ENCODE results near the gene MEGF11.
"Not testable (repeated sequence)": the region's sequence is repeated elsewhere in the genome, so short reads cannot be mapped to it uniquely, and the experiment has no call there.

The MEGF11 gene

DNA sequence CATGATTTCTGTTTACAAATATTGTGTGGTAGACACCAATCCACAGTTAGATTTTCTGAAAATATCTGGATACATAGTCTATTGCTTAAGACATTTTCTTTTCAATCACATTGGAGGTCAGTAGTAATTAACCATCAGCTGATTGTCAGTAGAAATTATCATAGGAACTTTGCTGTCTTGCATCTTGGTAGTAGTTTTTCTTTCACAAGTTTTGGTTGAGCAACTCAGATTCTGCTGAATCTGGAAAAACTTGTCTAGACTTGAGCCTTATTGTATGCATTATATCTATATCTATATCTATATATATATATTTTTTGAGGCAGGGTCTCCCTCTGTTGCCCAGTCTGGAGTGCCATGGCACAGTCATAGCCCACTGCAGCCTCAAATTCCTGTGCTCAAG is 380.3 kb downstream of the MEGF11 start (continued):
- TF ChIP-seq ZNF280C (tag by site-specific recombination; IDR thresholded peaks at IDR 0.05), result no peak
- no peak for TF ChIP-seq ZNF184 (tag by site-specific recombination; IDR thresholded peaks at IDR 0.05)
- no peak for TF ChIP-seq KLF7 (tag by site-specific recombination; IDR thresholded peaks at IDR 0.05; ENCODE audit: borderline replicate concordance)
- TF ChIP-seq ZFHX2 (tag by site-specific recombination; conservative IDR thresholded peaks at IDR 0.05), result no peak
- TF ChIP-seq ZNF311 (tag by site-specific recombination; IDR thresholded peaks at IDR 0.05; ENCODE audit: borderline replicate concordance), result no peak

DNA sequence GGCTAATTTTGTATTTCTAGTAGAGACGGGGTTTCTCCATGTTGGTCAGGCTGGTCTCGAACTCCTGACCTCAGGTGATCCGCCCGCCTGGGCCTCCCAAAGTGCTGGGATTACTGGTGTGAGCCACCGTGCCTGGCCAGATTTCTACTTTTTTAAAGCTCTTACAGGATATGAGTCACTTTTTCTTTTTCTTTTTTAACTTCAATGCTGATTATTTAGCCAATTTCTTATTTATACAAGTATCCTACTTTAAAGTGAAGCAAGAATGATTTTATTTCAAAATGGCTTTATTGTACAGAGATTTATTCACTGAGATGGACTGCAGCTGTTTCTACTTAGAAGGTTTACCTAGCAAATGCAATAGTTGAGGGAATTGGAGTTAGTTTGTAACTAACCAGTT is 381.0 kb downstream of the MEGF11 start:
- CTCF ChIA-PET, result interaction anchor here (0.7 to 1.1 kb wide), 2 partner anchors 10 to 48 kb away, joined by 4 to 6 read pairs; no protein-coding TSS in a partner anchor

GRCh38 chr15:65871886-65872285 is 381.7 kb downstream of the MEGF11 start:
- CTCF ChIA-PET, result interaction anchor here (1.8 kb wide), 1 partner anchor 234 kb away, joined by 3 read pairs; no protein-coding TSS in a partner anchor
- H3K4me3 ChIP-seq (ENCODE audit: low read depth, low read length); H3K27ac ChIP-seq (ENCODE audit: extremely low read depth, low read depth, low read length); H3K4me1 ChIP-seq (ENCODE audit: control insufficient read depth, insufficient read depth, low read length); H3K9me3 ChIP-seq (ENCODE audit: control insufficient read depth, insufficient read depth, low read depth, low read length); POLR2A ChIA-PET: not testable (repeated sequence)
- TF ChIP-seq ZNF394 (tag by site-specific recombination; IDR thresholded peaks at IDR 0.05; ENCODE audit: borderline replicate concordance) (peak; percentile 78; the same call in 1 of the 2 replicates), ZNF362 (tag by site-specific recombination; IDR thresholded peaks at IDR 0.05) (peak; percentile 11; the same call in 1 of the 2 replicates)
- peaks cover 11 to 23% of the 10 kb centered on the region in 2 experiments; a peak in 2 of 3 replicates for H3K36me3 ChIP-seq (ENCODE audit: control insufficient read depth in 2 of 2, insufficient read depth in 1 of 2, low read length in 2 of 2)

More for the DNA sequence above, 381.0 kb downstream of the MEGF11 start:
- H3K4me3 ChIP-seq (ENCODE audit: low read depth, low read length); H3K4me1 ChIP-seq (ENCODE audit: control insufficient read depth, insufficient read depth, low read length); H3K27ac ChIP-seq (ENCODE audit: extremely low read depth, low read depth, low read length); H3K9me3 ChIP-seq (ENCODE audit: control insufficient read depth, insufficient read depth, low read depth, low read length); POLR2A ChIA-PET: not testable (repeated sequence)
- peaks cover 18 to 25% of the 10 kb centered on the region in 2 experiments for H3K36me3 ChIP-seq (ENCODE audit: control insufficient read depth in 2 of 2, insufficient read depth in 1 of 2, low read length in 2 of 2)

DNA sequence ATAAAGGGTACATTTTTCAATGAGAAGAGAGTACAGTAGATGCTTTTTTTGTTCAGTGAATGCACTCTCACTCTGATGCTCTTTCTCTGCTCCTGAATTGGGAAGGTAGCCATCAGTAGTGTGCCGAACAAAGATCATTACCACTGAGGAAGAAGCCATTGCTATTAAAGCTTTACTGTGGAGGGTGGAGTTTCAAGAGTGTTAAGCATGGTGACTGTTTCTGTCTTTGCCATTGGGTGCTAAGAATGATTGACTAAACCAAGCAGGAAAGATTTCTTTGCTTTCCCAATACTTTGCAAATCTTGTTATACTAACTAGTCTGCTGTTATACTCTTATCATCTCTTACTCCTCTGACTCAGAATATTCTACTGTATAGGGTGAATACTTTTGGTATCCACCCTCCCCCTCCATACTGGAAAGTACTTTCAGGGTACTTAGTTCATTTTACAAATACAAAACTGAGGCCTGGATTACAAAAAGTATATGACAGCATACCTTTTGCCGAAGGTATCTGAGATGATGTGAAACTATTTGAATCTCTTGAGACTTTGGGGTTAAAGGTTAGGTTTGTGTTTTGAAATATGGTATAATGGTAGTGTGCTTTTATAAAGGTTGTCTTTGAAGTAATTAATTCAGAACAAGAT is 382.5 kb downstream of the MEGF11 start:
- H3K36me3 ChIP-seq (ENCODE audit: control insufficient read depth in 2 of 2, insufficient read depth in 1 of 2, low read length in 2 of 2), result peaks cover 4 to 14% of the 10 kb centered on the region in 2 experiments; a peak in 2 of 3 replicates
- ChIA-PET CTCF (interaction anchor here (1.1 to 1.8 kb wide), 2 partner anchors 233 to 563 kb away, joined by 3 read pairs; no protein-coding TSS in a partner anchor), POLR2A (interaction anchor here (0.8 to 2.6 kb wide), 5 partner anchors 14 to 260 kb away, joined by 3 to 17 read pairs (median 10); partner anchors contain the start of genes DENND4A and INTS14)
- H3K27ac ChIP-seq (ENCODE audit: extremely low read depth, low read depth, low read length), result peak overlapping the region; percentile 94
- no peaks in the 10 kb centered on the region for H3K9me3 ChIP-seq (ENCODE audit: control insufficient read depth, insufficient read depth, low read depth, low read length)
- peak overlapping the region; percentile 94 for H3K4me3 ChIP-seq (ENCODE audit: low read depth, low read length)
- H3K4me1 ChIP-seq (ENCODE audit: control insufficient read depth, insufficient read depth, low read length), result 0 out of 2 replicates have a peak, but pooled peaks cover 4% of the 10 kb centered on the region
- TF ChIP-seq FEZF1 (tag by site-specific recombination; IDR thresholded peaks at IDR 0.05), result no peak
- no peak for TF ChIP-seq ZNF292 (tag by site-specific recombination; IDR thresholded peaks at IDR 0.05; ENCODE audit: borderline replicate concordance, low read depth)
- TF ChIP-seq HOXC10 (CRISPR knock-in tag; IDR thresholded peaks at IDR 0.05), result no peak
- no peak for TF ChIP-seq ZFP3 (tag by site-specific recombination; IDR thresholded peaks at IDR 0.05; ENCODE audit: low read depth)
- no peak for TF ChIP-seq ZNF529 (tag by site-specific recombination; IDR thresholded peaks at IDR 0.05; ENCODE audit: insufficient replicate concordance)
- peak; percentile 95 for TF ChIP-seq ZSCAN30 (tag by site-specific recombination; IDR thresholded peaks at IDR 0.05)
- TF ChIP-seq ZNF214 (tag by site-specific recombination; IDR thresholded peaks at IDR 0.05; ENCODE audit: borderline replicate concordance), result no peak
- no peak for TF ChIP-seq ZNF223 (tag by site-specific recombination; IDR thresholded peaks at IDR 0.05)
- TF ChIP-seq ZNF138 (tag by site-specific recombination; IDR thresholded peaks at IDR 0.05; ENCODE audit: borderline replicate concordance), result no peak
- TF ChIP-seq ZNF768 (tag by site-specific recombination; IDR thresholded peaks at IDR 0.05), result no peak
- peak; percentile 70 for TF ChIP-seq OSR2 (tag by site-specific recombination; IDR thresholded peaks at IDR 0.05)
- TF ChIP-seq PBX3 (CRISPR knock-in tag; IDR thresholded peaks at IDR 0.05), result no peak
- no peak for TF ChIP-seq ZNF792 (tag by site-specific recombination; IDR thresholded peaks at IDR 0.05)
- TF ChIP-seq ZNF398 (tag by site-specific recombination; IDR thresholded peaks at IDR 0.05), result no peak
- TF ChIP-seq ZNF423 (tag by site-specific recombination; IDR thresholded peaks at IDR 0.05), result no peak
- TF ChIP-seq ZNF558 (tag by site-specific recombination; IDR thresholded peaks at IDR 0.05), result no peak
